Panc1 (cell line): ENCODE results near the gene PQBP1. TPM values are rescaled to one million over a fixed set of nuclear protein-coding genes. Genes with fewer than 3 reads are reported as not detected.

Experiments
- ATAC-seq: fragments of 200-7000 bp; cut with Tn5 transposase; 2 replicates; pipeline ENCODE4 v1.9.1; 2020; ENCODE audit warnings: mild to moderate bottlenecking, moderate library complexity
- BruUV-seq: library from RNA; stranded (reverse); fragments of 400-500 nt; replicated peaks from 2 replicates; lab custom pipeline; 2021; lab: Mats Ljungman, UMichigan
- CTCF ChIA-PET: fragments of 300-600 bp; sonication (Branson Sonifier 250); formaldehyde crosslinking; loops from one replicate; lab custom pipeline; 2022; ENCODE audit warnings: antibody characterized with exemption; lab: Charles Lee
- POLR2A ChIA-PET: fragments of 300-600 bp; sonication (Branson Sonifier 250); formaldehyde crosslinking; loops from one replicate; lab custom pipeline; 2022; ENCODE audit warnings: antibody characterized with exemption; lab: Charles Lee
- DNase-seq: peaks from one replicate; pipeline ENCODE4 v3.0.0-alpha.2; 2010; ENCODE audit warnings: low read depth, low spot score
- H3K27ac ChIP-seq: 2 replicates; pipeline ENCODE4 v1.5.1; 2011; ENCODE audit warnings: mild to moderate bottlenecking, low read length, inconsistent platforms
- H3K27me3 ChIP-seq: fragments of 200-500 bp; sonication (Bioruptor generic); 2 replicates; pipeline ENCODE4 v1.6.0; 2014; ENCODE audit warnings: low read length, inconsistent platforms; ENCODE audit not compliant: control insufficient read depth, insufficient read depth
- H3K36me3 ChIP-seq: fragments of 200-500 bp; sonication (Bioruptor generic); 2 replicates; pipeline ENCODE4 v1.5.1; 2014; ENCODE audit warnings: inconsistent platforms, mild to moderate bottlenecking, low read length, moderate library complexity; ENCODE audit not compliant: control insufficient read depth, insufficient read depth
- H3K4me1 ChIP-seq: 2 replicates; pipeline ENCODE4 v1.5.1; 2011; ENCODE audit warnings: inconsistent platforms, mild to moderate bottlenecking, low read length, moderate library complexity; ENCODE audit not compliant: control insufficient read depth, insufficient read depth
- H3K4me3 ChIP-seq, 2 experiments: 2 replicates each; pipeline ENCODE4 v1.5.1; 2011 to 2012; ENCODE audit warnings: low read depth in 2 of 2, low read length in 2 of 2, mild to moderate bottlenecking in 2 of 2, inconsistent platforms in 1 of 2, moderate library complexity in 1 of 2
- H3K9me3 ChIP-seq: fragments of 200-500 bp; sonication (Bioruptor generic); 2 replicates; pipeline ENCODE4 v1.5.1; 2014; ENCODE audit warnings: low read depth, mild to moderate bottlenecking, inconsistent platforms, low read length, moderate library complexity; ENCODE audit not compliant: control insufficient read depth, insufficient read depth
- POLR2AphosphoS5 ChIP-seq: IDR thresholded peaks from 2 replicates; pipeline ENCODE4 v1.6.1; 2012; ENCODE audit warnings: mild to moderate bottlenecking, low read depth, low read length, moderate library complexity
- REST ChIP-seq, 2 experiments: IDR thresholded peaks; 2 replicates each; pipeline ENCODE4 v1.6.1; 2011 to 2012; ENCODE audit warnings: low read depth in 2 of 2, control low read depth in 1 of 2, low read length in 1 of 2, mild to moderate bottlenecking in 1 of 2, moderate library complexity in 1 of 2; ENCODE audit not compliant: insufficient read depth in 1 of 2
- SIN3A ChIP-seq: IDR thresholded peaks from 2 replicates; pipeline ENCODE4 v1.6.1; 2012; ENCODE audit warnings: low read depth, mild to moderate bottlenecking, low read length, moderate library complexity, borderline replicate concordance; ENCODE audit not compliant: insufficient read depth
- TCF7L2 ChIP-seq: IDR thresholded peaks from 2 replicates; pipeline ENCODE4 v1.6.1; 2011; ENCODE audit warnings: mild to moderate bottlenecking, low read depth, low read length, inconsistent platforms
- in situ Hi-C: cut with HindIII; loops from 2 replicates; pipeline ENCODE4 v1.10.0; 2016; ENCODE audit warnings: low sequenced_read_pairs, low pct_unique_long_range_greater_than_20kb
- intact Hi-C: fragments of 100-400 bp; cut with micrococcal nuclease; formaldehyde crosslinking; loops from one replicate; pipeline ENCODE4 v1.10.0; 2022; ENCODE audit not compliant: unreplicated experiment
- total RNA-seq: library from RNA; stranded (reverse); gene quantifications from one replicate; pipeline ENCODE4 v1.2.1, GENCODE V29; 2021; ENCODE audit not compliant: unreplicated experiment
- TF ChIP-seq, protein P1 (sequence below): fragments of 450-650 bp; IDR thresholded peaks from 2 replicates; pipeline ENCODE4 v1.5.1; 2017; ENCODE audit warnings: mild to moderate bottlenecking

Gene PQBP1
- total RNA-seq, 1 experiment from 2014 or later, result 136 TPM

- DNase-seq, result no peak
- ATAC-seq, result no peak
- TF ChIP-seq TCF7L2 (no peak), SIN3A (no peak), POLR2AphosphoS5 (no peak), REST (IDR thresholded peaks at IDR 0.05; ENCODE audit: insufficient read depth in 1 of 2, low read depth in 2 of 2, low read length in 1 of 2) (no peak)
- TF ChIP-seq, protein P1, sequence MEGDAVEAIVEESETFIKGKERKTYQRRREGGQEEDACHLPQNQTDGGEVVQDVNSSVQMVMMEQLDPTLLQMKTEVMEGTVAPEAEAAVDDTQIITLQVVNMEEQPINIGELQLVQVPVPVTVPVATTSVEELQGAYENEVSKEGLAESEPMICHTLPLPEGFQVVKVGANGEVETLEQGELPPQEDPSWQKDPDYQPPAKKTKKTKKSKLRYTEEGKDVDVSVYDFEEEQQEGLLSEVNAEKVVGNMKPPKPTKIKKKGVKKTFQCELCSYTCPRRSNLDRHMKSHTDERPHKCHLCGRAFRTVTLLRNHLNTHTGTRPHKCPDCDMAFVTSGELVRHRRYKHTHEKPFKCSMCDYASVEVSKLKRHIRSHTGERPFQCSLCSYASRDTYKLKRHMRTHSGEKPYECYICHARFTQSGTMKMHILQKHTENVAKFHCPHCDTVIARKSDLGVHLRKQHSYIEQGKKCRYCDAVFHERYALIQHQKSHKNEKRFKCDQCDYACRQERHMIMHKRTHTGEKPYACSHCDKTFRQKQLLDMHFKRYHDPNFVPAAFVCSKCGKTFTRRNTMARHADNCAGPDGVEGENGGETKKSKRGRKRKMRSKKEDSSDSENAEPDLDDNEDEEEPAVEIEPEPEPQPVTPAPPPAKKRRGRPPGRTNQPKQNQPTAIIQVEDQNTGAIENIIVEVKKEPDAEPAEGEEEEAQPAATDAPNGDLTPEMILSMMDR, result no peak
- Histone ChIP-seq H3K27me3 (no peaks in the 10 kb centered on the region), H3K4me1 (no peaks in the 10 kb centered on the region), H3K4me3 (no peak overlapping the region), H3K27ac (no peak overlapping the region), H3K36me3 (no peaks in the 10 kb centered on the region; the same call in 1 of the 2 replicates), H3K9me3 (no peaks in the 10 kb centered on the region)
- intact Hi-C loops (no loop called here), in situ Hi-C loops (no loop called here)
- ChIA-PET POLR2A (no interaction called here), CTCF (no interaction called here)
- BruUV-seq, result no TSS peak
Observed at GRCh38 chrX:48936429-48937053, 38.8 kb downstream of the PQBP1 start.

DNA sequence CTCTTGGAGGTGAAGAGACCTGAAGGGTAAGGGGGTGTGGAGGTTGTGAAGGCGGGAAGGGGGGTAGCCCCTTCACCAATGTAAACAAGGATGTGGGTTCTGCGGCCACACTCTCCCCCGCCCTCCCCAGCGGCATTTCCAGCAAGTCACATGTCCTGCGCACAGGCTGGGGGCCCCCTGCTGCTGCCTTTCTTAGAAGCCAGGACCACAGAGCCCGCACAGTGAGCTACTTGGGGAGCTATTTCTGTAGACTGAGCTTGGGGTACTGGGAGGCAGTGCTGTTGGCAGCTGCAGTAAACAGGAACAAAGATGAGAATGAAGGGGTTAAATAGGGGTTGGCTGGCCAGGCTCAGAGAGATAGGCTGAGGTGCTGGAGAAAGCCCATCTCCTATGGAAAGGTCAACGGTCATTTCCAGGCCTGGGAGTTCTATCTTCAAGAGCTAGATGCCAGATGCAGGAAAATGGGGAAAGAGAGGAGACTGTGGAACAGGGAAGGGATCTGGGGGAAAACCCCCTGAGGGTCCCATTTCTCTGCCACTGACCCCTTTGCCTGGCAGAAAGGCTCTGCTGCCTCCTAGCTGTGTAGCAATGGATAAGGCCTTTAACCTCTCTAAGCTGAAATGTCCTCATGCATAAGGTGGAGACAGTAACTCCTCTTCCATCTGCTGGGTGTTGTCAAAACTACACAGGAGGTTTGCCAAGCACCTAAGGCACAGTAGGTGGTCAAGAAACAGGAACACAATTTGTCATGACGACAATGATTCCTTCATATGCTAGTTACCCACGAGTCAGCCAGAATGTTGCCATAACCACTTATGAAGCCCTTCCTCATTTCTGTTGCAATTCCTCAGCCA lies 39.6 kb downstream of the PQBP1 start:
- ChIA-PET CTCF (no interaction called here), POLR2A (no interaction called here)
- TF ChIP-seq, protein P1, result no peak
- TF ChIP-seq POLR2AphosphoS5 (no peak), REST (IDR thresholded peaks at IDR 0.05; ENCODE audit: insufficient read depth in 1 of 2, low read depth in 2 of 2, low read length in 1 of 2) (no peak), TCF7L2 (no peak), SIN3A (no peak)
- BruUV-seq, result no TSS peak
- DNase-seq, result no peak
- intact Hi-C loops, result no loop called here
- no peak for ATAC-seq
- in situ Hi-C loops, result no loop called here
- Histone ChIP-seq H3K27ac (no peak overlapping the region), H3K4me1 (no peaks in the 10 kb centered on the region), H3K36me3 (no peaks in the 10 kb centered on the region; the same call in 1 of the 2 replicates), H3K4me3 (no peak overlapping the region), H3K27me3 (no peaks in the 10 kb centered on the region), H3K9me3 (no peaks in the 10 kb centered on the region)
